Bronchial epithelial cell (primary cell): ENCODE data around the gene RNF168. TPM values are rescaled to one million over a fixed set of nuclear protein-coding genes. Genes with fewer than 3 reads are reported as not detected.
"Not testable (repeated sequence)": the region's sequence is repeated elsewhere in the genome, so short reads cannot be mapped to it uniquely, and the experiment has no call there.

ENCODE experiments used
- DNase-seq: peaks from one replicate; pipeline ENCODE4 v3.0.0-alpha.2; 2010; ENCODE audit warnings: low read depth
- FAIRE-seq: peaks from 2 replicates; lab custom pipeline; 2011; peaks lifted over from hg19 to GRCh38; lab: Jason Lieb, UNC
- H3K27me3 ChIP-seq: 2 replicates; pipeline ENCODE4 v1.5.1; 2011; ENCODE audit warnings: low read length; ENCODE audit not compliant: control insufficient read depth, insufficient read depth
- H3K36me3 ChIP-seq: 2 replicates; pipeline ENCODE4 v1.5.1; 2011; ENCODE audit warnings: low read length; ENCODE audit not compliant: control insufficient read depth, insufficient read depth
- H3K4me3 ChIP-seq: 2 replicates; pipeline ENCODE4 v1.5.1; 2011; ENCODE audit warnings: mild to moderate bottlenecking, low read depth, low read length, control low read depth
- total RNA-seq: library from RNA; depleted of rRNA; stranded (reverse); fragments of >200 nt; gene quantifications from 2 replicates; pipeline ENCODE4 v1.2.1, GENCODE V29; 2014
- TF ChIP-seq, protein P1 (sequence below): IDR thresholded peaks from 2 replicates; pipeline ENCODE4 v1.5.1; 2011; ENCODE audit warnings: mild to moderate bottlenecking, moderate library complexity, low read length, control low read depth, inconsistent platforms; ENCODE audit not compliant: insufficient read depth, severe bottlenecking

RNF168 gene
- total RNA-seq, 1 donor from 2014 or later: 8.2 TPM

DNA sequence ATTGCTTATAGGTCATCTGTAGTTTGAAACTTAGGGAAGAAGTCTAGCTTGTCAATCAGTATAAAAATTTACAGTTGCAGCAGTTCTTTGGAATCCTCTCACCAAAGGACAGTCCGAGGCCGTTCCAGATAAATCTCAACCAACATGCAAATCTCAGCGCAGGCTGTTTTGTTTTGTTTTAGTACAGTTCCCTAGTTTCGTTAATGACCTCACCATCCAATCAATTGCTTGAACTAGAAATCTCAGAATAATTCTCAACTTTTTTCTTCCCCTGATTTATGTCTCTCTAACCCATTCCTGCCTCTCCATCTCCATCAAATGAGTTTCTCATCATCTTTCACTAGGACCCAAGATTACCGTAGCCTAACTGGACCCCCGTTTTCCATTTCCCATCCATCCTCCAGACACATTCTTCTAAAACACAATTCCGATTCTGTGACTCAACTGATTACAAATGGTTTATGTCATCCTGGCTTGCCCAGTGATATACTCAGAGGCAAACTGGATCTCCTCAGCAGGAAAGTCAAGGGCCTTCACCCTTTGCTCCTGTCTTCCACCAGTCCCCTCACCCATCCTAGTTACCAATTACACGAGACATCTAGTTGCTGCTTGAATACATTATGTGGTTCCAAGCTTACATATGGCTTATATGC is 10.3 kb upstream of the RNF168 start:
- H3K36me3 ChIP-seq: no peaks in the 10 kb centered on the region
- peak; percentile 55 for DNase-seq
- H3K4me3 ChIP-seq: no peak overlapping the region
- H3K27me3 ChIP-seq: no peaks in the 10 kb centered on the region
- TF ChIP-seq, protein P1, sequence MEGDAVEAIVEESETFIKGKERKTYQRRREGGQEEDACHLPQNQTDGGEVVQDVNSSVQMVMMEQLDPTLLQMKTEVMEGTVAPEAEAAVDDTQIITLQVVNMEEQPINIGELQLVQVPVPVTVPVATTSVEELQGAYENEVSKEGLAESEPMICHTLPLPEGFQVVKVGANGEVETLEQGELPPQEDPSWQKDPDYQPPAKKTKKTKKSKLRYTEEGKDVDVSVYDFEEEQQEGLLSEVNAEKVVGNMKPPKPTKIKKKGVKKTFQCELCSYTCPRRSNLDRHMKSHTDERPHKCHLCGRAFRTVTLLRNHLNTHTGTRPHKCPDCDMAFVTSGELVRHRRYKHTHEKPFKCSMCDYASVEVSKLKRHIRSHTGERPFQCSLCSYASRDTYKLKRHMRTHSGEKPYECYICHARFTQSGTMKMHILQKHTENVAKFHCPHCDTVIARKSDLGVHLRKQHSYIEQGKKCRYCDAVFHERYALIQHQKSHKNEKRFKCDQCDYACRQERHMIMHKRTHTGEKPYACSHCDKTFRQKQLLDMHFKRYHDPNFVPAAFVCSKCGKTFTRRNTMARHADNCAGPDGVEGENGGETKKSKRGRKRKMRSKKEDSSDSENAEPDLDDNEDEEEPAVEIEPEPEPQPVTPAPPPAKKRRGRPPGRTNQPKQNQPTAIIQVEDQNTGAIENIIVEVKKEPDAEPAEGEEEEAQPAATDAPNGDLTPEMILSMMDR: no peak
- no peak for FAIRE-seq

DNA sequence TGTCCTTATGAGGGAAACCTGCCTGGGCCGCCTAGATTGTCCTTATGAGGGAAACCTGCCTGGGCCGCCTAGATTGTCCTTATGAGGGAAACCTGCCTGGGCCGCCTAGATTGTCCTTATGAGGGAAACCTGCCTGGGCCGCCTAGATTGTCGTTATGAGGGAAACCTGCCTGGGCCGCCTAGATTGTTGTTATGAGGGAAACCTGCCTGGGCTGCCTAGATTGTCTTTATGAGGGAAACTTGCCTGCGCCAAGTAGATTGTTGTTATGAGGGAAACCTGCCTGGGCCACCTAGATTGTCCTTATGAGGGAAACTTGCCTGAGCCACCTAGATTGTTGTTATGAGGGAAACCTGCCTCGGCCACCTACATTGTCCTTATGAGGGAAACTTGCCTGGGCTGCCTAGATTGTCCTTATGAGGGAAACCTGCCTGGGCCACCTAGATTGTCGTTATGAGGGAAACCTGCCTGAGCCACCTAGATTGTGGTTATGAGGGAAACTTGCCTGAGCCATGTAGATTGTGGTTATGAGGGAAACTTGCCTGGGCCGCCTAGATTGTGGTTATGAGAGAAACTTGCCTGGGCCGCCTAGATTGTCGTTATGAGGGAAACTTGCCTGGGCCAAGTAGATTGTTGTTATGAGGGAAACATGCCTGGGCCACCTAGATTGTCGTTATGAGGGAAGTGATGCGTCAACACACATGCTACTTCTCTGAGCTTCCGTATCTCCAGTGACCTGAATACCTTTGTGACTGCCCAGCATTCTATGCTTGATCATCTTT is 8.3 kb upstream of the RNF168 start:
- FAIRE-seq, H3K27me3 ChIP-seq, H3K4me3 ChIP-seq, H3K36me3 ChIP-seq: not testable (repeated sequence)
- peak; percentile 75 for DNase-seq

DNA sequence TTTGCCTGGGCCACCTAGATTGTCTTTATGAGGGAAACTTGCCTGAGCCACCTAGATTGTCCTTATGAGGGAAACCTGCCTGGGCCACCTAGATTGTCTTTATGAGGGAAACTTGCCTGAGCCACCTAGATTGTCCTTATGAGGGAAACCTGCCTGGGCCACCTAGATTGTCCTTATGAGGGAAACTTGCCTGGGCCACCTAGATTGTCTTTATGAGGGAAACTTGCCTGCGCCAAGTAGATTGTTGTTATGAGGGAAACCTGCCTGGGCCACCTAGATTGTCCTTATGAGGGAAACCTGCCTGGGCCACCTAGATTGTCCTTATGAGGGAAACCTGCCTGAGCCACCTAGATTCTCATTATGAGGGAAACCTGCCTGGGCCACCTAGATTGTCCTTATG is 7.5 kb upstream of the RNF168 start:
- DNase-seq, H3K4me3 ChIP-seq, FAIRE-seq, H3K36me3 ChIP-seq, H3K27me3 ChIP-seq: not testable (repeated sequence)

DNA sequence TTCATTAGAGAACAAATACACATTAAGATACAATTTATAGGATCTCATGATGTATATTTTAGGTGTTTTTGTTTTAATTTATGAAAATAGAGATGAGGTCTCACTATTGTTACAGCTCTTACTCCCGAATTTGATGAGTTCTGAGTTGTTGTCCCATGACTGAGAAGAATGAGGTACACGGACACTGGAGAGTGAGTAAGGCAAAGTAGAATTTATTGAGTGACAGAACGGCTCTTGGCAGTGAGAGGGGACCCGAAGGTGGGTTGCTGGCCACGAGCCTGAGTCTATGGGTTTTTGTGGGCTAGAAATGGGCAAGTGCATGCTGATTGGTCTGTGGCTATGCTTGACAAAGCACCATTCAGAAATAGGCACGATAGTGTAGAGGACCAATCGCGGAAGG is 3.1 kb upstream of the RNF168 start:
- FAIRE-seq (no peak), DNase-seq (no peak)
- TF ChIP-seq, protein P1: no peak
- Histone ChIP-seq H3K36me3 (no peaks in the 10 kb centered on the region), H3K27me3 (no peaks in the 10 kb centered on the region), H3K4me3 (no peak overlapping the region)

DNA sequence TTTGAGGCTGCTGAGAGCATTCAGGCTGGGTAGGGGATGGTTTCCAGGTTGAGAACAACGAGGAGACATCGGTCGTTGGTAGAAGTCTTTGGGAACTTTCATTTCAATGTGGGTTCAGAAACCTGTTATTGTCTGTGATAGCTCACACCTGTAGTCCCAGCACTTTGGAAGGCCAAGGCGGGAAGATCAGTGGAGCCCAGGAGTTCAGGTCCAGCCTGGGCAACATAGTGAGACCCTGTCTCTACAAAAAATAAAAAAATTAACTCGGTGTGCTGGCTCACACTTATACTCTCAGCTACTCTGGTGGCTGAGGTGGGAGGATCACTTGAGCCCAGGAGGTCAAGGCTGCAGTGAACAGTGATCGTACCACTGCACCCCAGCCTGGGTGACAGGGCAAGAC is 988 bp upstream of the RNF168 start:
- TF ChIP-seq, protein P1: no peak
- H3K36me3 ChIP-seq: no peaks in the 10 kb centered on the region
- H3K27me3 ChIP-seq: no peaks in the 10 kb centered on the region
- no peak overlapping the region for H3K4me3 ChIP-seq
- no peak for FAIRE-seq
- no peak for DNase-seq

DNA sequence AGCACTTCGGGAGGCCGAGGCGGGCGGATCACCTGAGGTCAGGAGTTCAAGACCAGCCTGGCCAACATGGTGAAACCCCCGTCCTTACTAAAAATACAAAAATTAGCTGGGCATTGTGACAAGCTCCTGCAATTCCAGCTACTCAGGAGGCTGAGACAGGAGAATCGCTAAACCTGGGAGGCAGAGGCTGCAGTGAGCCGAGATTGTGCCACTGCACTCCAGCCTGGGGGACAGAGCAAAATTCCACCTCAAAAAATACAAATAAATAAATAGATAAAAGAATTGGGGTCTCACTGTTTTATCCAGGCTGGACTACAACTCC is 470 bp upstream of the RNF168 start:
- not testable (repeated sequence) for FAIRE-seq, DNase-seq, H3K27me3 ChIP-seq, H3K36me3 ChIP-seq
- peak overlapping the region; percentile 79 for H3K4me3 ChIP-seq

DNA sequence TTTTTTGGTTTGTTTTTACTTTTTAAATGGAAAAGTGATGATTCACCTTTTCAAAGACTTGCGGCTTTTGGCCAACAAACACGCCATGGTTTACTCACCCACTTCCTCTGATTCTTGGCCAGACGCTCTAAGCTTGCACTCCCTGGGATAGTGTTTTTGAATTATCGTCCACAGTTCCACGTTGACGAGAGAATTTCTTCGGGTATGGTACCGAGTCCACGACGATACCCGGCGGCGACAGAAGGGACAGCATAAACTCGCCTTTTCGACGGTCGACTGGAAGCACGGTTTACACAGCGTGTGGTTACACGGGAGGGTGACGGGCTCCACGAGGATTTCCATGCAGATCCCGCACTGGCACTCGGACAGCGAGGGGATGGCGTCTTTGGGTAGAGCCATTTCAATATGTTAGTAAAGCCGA is 783 bp downstream of the RNF168 start:
- Histone ChIP-seq H3K4me3 (peak overlapping the region; percentile 79), H3K27me3 (no peaks in the 10 kb centered on the region), H3K36me3 (no peaks in the 10 kb centered on the region)
- TF ChIP-seq, protein P1: no peak
- peak; percentile 91 for DNase-seq
- FAIRE-seq: no peak
